ENCODE data around the gene UNC5C. TPM values are rescaled to one million over a fixed set of nuclear protein-coding genes. Genes with fewer than 3 reads are reported as not detected.

Gene UNC5C
- total RNA-seq, 2 experiments from 2014 or later: not detected

DNA sequence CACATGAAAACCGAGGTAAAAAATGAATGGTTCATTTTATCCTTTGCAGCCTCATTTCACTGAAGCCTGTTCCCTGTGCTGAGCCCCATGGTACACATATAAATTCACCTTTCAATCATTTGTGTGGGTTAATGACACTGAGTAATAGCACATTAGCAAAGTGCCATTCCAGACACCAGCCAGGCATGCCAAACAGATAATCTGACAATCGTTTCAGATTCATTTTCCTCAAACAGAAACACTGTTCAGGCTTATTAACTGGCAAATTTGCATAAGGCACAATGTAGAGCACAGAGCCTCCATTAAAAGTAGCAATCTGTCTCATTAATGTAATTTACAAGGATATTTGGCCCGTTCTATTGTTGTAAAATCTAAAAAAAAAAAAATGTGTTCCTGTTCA is 76.2 kb downstream of the UNC5C start:
- no peaks in the 10 kb centered on the region for H3K4me1 Mint-ChIP-seq
- peaks cover 4% of the 10 kb centered on the region for H3K27me3 Mint-ChIP-seq
- no peak overlapping the region for H3K4me3 Mint-ChIP-seq
- DNase-seq: no peak
- H3K27ac Mint-ChIP-seq: no peak overlapping the region
- H3K9me3 Mint-ChIP-seq: no peaks in the 10 kb centered on the region
- no peaks in the 10 kb centered on the region for H3K36me3 Mint-ChIP-seq

DNA sequence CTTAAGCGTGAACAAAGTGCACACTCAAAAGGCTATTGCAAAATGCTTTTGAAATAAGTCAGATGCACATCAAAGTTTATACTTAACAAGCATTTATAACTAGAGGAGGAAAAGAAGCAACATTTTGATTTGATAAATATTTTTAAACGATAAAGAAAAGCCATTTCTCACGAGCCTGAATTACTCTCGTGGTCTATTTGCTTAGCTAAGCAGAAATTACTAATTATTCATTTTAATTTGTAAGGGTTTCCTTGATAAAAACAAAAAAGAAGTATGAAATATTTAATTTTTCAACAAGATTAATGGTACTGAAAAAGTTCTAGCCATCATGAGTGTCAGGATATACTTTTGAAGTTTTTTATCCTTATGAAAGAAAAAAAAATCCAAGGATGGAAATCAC is 78.2 kb downstream of the UNC5C start:
- DNase-seq: no peak
- H3K36me3 Mint-ChIP-seq: no peaks in the 10 kb centered on the region
- no peaks in the 10 kb centered on the region for H3K4me1 Mint-ChIP-seq
- no peak overlapping the region for H3K4me3 Mint-ChIP-seq
- H3K9me3 Mint-ChIP-seq: no peaks in the 10 kb centered on the region
- H3K27ac Mint-ChIP-seq: no peak overlapping the region
- H3K27me3 Mint-ChIP-seq: peaks cover 4% of the 10 kb centered on the region

DNA sequence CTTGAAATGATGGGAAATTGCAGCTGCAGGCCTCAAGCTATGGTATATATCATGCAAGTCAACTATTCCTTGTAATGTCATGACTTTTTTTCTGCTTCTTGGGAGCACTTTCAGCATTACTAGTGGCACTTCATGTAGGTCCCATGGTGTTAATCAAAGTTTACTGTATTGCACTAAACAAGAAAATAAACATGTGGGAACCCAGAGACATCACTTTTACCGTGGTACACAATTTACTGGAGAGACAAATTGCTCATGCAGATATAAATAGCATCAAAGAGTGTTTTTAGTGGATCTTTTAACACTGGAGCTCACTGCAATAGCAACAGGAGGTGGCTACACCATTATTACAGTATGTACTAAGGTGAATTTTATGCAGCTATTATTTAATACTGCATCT is 79.2 kb downstream of the UNC5C start:
- no peak overlapping the region for H3K27ac Mint-ChIP-seq
- H3K4me1 Mint-ChIP-seq: no peaks in the 10 kb centered on the region
- no peak for DNase-seq
- H3K4me3 Mint-ChIP-seq: no peak overlapping the region
- no peaks in the 10 kb centered on the region for H3K9me3 Mint-ChIP-seq
- H3K36me3 Mint-ChIP-seq: no peaks in the 10 kb centered on the region
- peaks cover 4% of the 10 kb centered on the region for H3K27me3 Mint-ChIP-seq

DNA sequence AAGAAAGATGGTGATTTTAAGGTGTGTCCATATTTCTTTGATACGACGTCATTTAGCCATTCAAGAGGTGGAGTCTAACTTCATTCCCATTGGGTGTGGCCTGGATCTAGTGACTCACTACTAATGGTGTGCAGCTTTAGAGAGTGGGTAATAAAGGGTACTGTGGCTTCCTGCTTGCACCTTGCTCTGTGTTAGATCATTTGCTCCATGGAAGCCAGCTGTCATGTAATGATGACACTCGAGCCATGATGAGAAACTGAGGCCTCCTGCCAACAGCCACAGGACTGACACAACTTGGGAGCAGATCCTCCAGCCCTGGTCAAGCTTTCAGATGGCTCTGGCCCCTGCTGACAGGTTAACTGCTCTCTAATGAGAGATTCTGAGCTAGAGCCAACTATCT is 82.0 kb downstream of the UNC5C start:
- Mint-ChIP-seq H3K27me3 (peaks cover 7% of the 10 kb centered on the region), H3K36me3 (no peaks in the 10 kb centered on the region)

DNA sequence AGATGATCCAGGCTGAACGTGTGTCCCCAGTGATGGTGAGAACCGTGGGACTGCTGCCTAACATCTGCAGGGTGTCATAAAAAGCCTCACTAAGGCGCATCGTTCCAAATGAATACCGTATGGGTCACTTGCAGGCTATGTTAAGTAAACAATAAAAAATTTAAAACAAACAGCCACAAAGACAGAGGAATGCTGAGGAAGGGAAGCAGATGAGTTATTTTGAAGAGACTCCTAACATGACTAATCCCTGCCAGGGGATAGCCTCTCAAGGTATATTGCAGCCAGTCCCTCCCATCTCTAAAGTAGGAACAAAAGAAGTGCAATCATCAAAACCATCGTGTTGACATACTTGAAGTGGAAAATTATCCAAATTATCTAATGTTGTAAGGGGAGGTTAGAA is 83.8 kb downstream of the UNC5C start:
- H3K36me3 Mint-ChIP-seq: no peaks in the 10 kb centered on the region
- no peaks in the 10 kb centered on the region for H3K4me1 Mint-ChIP-seq
- peaks cover 4% of the 10 kb centered on the region for H3K27me3 Mint-ChIP-seq
- no peak overlapping the region for H3K4me3 Mint-ChIP-seq
- no peak overlapping the region for H3K27ac Mint-ChIP-seq
- H3K9me3 Mint-ChIP-seq: no peaks in the 10 kb centered on the region
- no peak for DNase-seq

More for the DNA sequence above, 82.0 kb downstream of the UNC5C start:
- Mint-ChIP-seq H3K4me3 (no peak overlapping the region), H3K4me1 (no peaks in the 10 kb centered on the region), H3K27ac (no peak overlapping the region), H3K9me3 (no peaks in the 10 kb centered on the region)
- DNase-seq: no peak

DNA sequence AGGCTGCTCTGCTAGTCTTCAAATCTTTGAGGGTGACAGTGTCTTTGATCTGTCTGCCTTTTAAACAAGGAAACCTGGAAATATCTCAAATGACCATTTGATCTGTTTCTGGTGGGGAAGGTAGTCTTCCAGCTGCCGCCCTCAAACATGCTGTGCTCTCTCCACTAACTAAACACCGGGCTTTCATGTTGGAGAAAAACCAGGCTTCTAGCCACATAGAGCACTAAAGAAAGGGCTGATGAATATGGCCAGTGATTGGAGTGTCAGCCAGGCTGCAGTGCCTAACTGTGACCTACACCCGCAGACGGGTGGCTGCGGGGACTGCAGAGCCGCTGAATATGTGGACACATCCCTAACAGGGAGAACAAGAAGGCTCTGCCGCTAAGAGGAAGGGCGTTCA is 85.9 kb downstream of the UNC5C start:
- H3K4me3 Mint-ChIP-seq: no peak overlapping the region
- no peaks in the 10 kb centered on the region for H3K36me3 Mint-ChIP-seq
- peaks cover 4% of the 10 kb centered on the region for H3K27me3 Mint-ChIP-seq
- H3K9me3 Mint-ChIP-seq: no peaks in the 10 kb centered on the region
- DNase-seq: no peak
- no peaks in the 10 kb centered on the region for H3K4me1 Mint-ChIP-seq
- H3K27ac Mint-ChIP-seq: no peak overlapping the region

DNA sequence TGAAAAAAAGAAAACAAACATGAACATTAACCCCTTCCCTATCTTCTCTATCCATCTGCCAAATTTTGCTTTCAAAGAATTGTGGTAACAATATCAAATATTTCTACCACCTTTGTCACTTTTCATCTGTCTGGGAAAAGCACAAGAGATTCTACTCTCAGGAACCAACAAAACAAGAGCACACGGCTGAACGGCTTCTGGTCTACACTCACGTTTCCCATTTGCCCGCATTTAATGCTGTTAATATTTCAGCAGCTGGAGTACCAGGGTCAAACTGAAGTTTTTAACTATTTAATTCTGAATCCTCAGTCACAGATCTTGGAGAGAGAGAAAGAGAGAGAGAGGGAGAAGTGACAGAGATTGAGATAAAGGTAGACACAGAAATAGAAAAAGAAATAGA is 91.4 kb downstream of the UNC5C start:
- H3K9me3 Mint-ChIP-seq: no peaks in the 10 kb centered on the region
- H3K4me3 Mint-ChIP-seq: no peak overlapping the region
- H3K27ac Mint-ChIP-seq: no peak overlapping the region
- no peaks in the 10 kb centered on the region for H3K4me1 Mint-ChIP-seq
- H3K36me3 Mint-ChIP-seq: no peaks in the 10 kb centered on the region
- DNase-seq: no peak
- peaks cover 4% of the 10 kb centered on the region for H3K27me3 Mint-ChIP-seq

DNA sequence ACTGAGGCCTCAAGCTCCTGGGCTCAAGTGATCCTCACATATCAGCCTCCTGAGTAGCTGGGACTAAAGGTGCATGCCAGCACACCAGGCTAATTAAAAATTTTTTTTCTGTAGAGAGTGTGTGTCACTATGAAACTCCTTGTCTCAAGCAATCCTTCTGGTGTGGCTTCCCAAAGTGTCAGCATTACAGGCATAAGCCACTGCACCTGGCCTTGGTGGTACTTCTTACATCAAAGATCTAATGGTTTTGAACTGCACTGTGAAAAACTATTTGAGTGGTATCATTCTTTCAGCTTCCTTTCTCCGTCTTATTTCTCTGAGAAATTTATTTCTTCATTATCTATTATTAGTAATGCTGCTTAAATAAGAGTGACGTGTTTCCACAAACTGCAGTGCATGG is 98.5 kb downstream of the UNC5C start:
- H3K9me3 Mint-ChIP-seq: no peaks in the 10 kb centered on the region
- H3K4me3 Mint-ChIP-seq: no peak overlapping the region
- no peaks in the 10 kb centered on the region for H3K27me3 Mint-ChIP-seq
- H3K27ac Mint-ChIP-seq: no peak overlapping the region
- DNase-seq: no peak
- H3K4me1 Mint-ChIP-seq: no peaks in the 10 kb centered on the region
- no peaks in the 10 kb centered on the region for H3K36me3 Mint-ChIP-seq

DNA sequence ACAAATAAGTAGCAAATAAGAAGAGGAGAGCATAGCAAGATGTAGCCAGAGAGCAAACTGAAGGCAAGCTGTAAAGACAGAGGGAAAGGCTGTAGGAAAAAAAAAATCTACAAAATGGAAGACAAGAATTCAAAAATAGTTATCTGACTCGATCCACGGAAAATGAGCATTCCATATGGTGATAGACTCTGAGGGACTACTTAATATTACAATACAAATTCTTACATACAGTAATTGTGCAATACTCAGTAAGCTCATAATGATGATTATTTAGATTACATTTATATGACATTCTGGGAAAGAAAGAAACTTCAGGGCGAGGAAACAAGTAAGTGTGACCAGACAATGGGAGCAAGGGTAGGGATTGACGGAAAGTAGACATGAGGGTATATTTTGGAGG is 102.6 kb downstream of the UNC5C start:
- no peaks in the 10 kb centered on the region for H3K36me3 Mint-ChIP-seq
- H3K4me3 Mint-ChIP-seq: no peak overlapping the region
- H3K9me3 Mint-ChIP-seq: no peaks in the 10 kb centered on the region
- DNase-seq: no peak
- no peaks in the 10 kb centered on the region for H3K4me1 Mint-ChIP-seq
- H3K27ac Mint-ChIP-seq: no peak overlapping the region
- H3K27me3 Mint-ChIP-seq: no peaks in the 10 kb centered on the region

DNA sequence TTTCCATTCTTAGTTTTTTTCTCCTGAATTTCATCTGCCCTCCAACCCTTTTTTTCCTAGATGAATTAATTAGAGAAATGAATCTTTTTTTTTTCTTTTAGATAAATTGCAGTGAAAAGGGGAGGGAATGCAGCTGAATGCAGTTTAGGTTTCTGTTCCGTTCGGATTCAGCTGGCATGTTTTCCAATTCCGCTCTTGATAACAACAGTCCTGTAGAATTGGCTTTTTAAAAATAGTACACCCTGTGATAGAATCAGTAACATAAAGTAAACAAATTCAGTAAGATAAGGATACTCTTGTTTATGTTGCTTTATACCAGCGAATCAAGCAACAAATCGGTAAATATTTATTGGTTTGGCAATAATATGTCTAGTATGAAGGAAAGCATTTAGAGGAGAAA is 103.5 kb downstream of the UNC5C start:
- no peaks in the 10 kb centered on the region for H3K36me3 Mint-ChIP-seq
- DNase-seq: no peak
- no peak overlapping the region for H3K27ac Mint-ChIP-seq
- no peaks in the 10 kb centered on the region for H3K9me3 Mint-ChIP-seq
- no peaks in the 10 kb centered on the region for H3K4me1 Mint-ChIP-seq
- H3K27me3 Mint-ChIP-seq: no peaks in the 10 kb centered on the region
- no peak overlapping the region for H3K4me3 Mint-ChIP-seq

DNA sequence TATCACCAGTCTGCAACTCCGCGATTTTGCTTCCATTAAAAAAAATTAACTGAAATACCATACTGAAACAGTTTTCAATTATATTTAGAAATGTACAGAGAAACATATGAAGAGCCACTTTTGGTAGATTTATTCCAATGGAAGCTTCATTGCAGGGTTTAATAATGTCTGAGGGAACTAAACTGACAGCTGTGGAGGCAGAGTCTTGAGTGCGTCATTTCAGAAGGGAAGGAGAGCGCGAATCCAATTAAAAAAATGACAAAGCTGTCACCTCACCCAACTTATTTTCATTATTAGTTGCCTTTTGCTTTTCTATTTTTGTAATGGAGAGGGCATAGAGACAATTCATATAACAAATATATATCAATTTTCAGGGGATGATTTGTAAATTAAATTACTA is 104.0 kb downstream of the UNC5C start:
- Mint-ChIP-seq H3K27ac (no peak overlapping the region), H3K36me3 (no peaks in the 10 kb centered on the region), H3K9me3 (no peaks in the 10 kb centered on the region), H3K27me3 (no peaks in the 10 kb centered on the region), H3K4me3 (no peak overlapping the region), H3K4me1 (no peaks in the 10 kb centered on the region)
- DNase-seq: no peak

DNA sequence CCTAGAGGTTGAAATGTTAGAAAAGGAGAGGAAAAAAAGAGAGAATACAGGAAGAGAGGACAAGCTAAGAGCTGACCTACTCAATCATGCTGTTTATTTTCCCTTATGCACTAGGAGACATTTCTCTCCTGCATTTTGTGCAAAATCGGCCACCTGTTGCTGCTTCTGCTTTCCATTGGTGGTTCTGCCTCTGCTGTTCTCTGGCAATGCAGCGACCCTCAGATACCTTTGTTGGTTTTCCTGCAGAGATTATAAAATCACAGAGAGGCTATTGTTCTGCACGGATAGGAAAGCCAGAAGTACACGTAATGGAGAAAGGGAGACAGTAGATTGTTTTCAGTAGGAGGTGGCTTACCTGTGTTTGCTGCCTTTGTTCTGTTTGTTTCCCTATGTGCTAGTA is 108.9 kb downstream of the UNC5C start:
- Mint-ChIP-seq H3K4me1 (no peaks in the 10 kb centered on the region), H3K27me3 (no peaks in the 10 kb centered on the region), H3K27ac (no peak overlapping the region)

DNA sequence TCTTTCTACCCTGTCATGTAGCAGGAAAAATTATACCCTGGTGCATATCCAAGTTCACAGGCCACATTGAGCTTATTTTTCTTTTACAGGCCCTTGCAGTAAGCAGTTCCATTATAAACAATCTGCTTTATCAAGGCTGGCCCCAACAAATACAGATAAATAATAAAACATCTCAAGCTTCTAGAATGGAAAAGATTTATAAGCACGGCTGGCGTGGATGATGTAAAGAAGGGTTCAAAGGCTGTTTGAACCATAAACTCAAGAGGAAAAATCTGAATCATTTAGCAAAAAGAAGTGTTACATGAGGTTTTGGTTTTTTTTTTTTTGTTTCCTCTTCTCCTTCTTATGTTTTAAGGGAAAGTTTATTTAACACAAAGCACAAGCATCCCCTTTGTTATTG is 109.7 kb downstream of the UNC5C start:
- Mint-ChIP-seq H3K9me3 (no peaks in the 10 kb centered on the region), H3K36me3 (no peaks in the 10 kb centered on the region), H3K27ac (no peak overlapping the region), H3K4me3 (no peak overlapping the region), H3K27me3 (no peaks in the 10 kb centered on the region), H3K4me1 (no peaks in the 10 kb centered on the region)
- no peak for DNase-seq

More for the DNA sequence above, 108.9 kb downstream of the UNC5C start:
- Mint-ChIP-seq H3K9me3 (no peaks in the 10 kb centered on the region), H3K4me3 (no peak overlapping the region), H3K36me3 (no peaks in the 10 kb centered on the region)
- no peak for DNase-seq

DNA sequence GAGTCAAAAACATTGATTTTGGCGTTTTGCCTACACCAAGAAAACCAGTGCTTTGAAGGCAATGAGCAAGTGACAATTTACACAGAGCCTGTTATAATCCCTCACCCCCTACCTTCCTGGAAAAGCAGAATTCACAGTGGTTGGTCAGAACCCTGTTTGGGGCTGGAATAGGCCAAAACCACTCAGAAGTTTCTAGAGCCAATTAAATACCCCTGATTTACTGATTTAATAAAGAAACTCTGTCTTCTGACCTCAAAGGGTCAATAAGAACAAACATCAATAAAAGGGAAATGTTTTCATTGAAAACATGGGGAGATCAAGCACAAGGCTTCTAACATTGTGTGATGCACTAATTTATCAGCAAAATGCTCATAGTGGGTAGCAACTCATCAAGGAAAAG is 116.3 kb downstream of the UNC5C start:
- H3K4me3 Mint-ChIP-seq: no peak overlapping the region
- H3K27ac Mint-ChIP-seq: no peak overlapping the region
- H3K9me3 Mint-ChIP-seq: no peaks in the 10 kb centered on the region
- peaks cover 5% of the 10 kb centered on the region for H3K27me3 Mint-ChIP-seq
- no peaks in the 10 kb centered on the region for H3K36me3 Mint-ChIP-seq
- DNase-seq: no peak
- peaks cover 7% of the 10 kb centered on the region for H3K4me1 Mint-ChIP-seq

DNA sequence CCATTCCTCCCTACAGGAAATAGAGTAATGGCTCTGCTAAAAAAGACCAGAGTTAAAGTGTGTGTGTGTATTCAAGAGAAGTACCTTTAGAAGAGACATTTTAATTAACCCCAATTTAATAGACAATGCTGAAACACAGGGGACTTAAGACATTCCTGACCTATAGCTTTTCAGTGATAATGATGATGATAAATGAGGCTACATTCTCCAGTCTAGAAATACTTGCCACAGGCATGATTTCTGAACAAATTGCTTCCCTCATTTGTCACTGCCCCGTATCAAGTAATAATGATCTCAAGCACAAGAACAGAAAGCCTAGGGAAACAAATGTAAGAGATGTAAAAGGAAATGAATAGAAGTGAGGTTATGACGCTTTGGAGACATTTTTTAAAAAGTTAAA is 117.1 kb downstream of the UNC5C start:
- DNase-seq: no peak
- H3K4me3 Mint-ChIP-seq: no peak overlapping the region
- peaks cover 9% of the 10 kb centered on the region for H3K4me1 Mint-ChIP-seq
- H3K36me3 Mint-ChIP-seq: no peaks in the 10 kb centered on the region
- peaks cover 5% of the 10 kb centered on the region for H3K27me3 Mint-ChIP-seq
- H3K27ac Mint-ChIP-seq: no peak overlapping the region
- H3K9me3 Mint-ChIP-seq: no peaks in the 10 kb centered on the region

DNA sequence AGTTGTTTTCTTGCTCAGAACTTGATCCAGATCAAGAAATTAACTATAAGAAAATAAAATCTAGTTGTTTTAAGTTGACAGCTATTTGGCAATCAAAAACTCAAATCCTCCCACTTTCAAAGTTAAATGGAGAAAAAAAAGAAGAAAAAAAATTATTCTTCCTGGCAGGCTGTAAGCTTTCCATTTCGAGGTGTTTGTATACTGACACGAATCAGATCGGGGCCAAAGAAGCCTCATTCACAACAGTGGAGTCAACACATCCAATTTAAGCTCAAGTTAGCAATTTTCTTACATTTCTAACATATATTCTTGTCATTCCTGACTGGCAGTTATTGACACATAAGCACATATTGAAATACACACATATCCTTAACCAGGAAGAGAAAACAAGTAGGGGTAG is 119.4 kb downstream of the UNC5C start:
- H3K27me3 Mint-ChIP-seq: peaks cover 5% of the 10 kb centered on the region
- no peaks in the 10 kb centered on the region for H3K36me3 Mint-ChIP-seq
- no peaks in the 10 kb centered on the region for H3K9me3 Mint-ChIP-seq
- H3K4me1 Mint-ChIP-seq: peaks cover 9% of the 10 kb centered on the region
- no peak overlapping the region for H3K4me3 Mint-ChIP-seq
- DNase-seq: no peak
- no peak overlapping the region for H3K27ac Mint-ChIP-seq

Data from activated naive CD8-positive, alpha-beta T cell treated with anti-CD3 and anti-CD28 coated beads for 36 hours (primary cell).